SKM-1 treated with dmso at 0.1 percent for 144 hours (cell line): ENCODE data around the gene TNRC6C.

Experiments used
- DNase-seq: peaks from one replicate; lab custom pipeline; 2025; ENCODE audit not compliant: unreplicated experiment; lab: John Stamatoyannopoulos, UW

Gene TNRC6C

GRCh38 chr17:78148286-78149016 lies 189.9 kb downstream of the TNRC6C start:
- DNase-seq, result no peak

- DNase-seq, result no peak
These were observed 193.1 kb downstream of the TNRC6C start for GRCh38 chr17:78151514-78152008.

- peak; percentile 86 for DNase-seq
These were observed 196.7 kb downstream of the TNRC6C start for GRCh38 chr17:78154903-78155811.
